Stimulated activated CD4-positive, alpha-beta T cell treated with anti-CD3 and anti-CD28 coated beads, TNF-alpha, amount 100 ng/mL, for 4 hours (primary cell): ENCODE measurements around the gene SLC16A3.
"Not testable (repeated sequence)": the region's sequence is repeated elsewhere in the genome, so short reads cannot be mapped to it uniquely, and the experiment has no call there.

ENCODE experiments used
- DNase-seq, 3 experiments: peaks; one replicate each; pipeline ENCODE4 v3.0.0-alpha.2; 2020; ENCODE audit warnings: low read depth in 3 of 3

SLC16A3 gene

DNA sequence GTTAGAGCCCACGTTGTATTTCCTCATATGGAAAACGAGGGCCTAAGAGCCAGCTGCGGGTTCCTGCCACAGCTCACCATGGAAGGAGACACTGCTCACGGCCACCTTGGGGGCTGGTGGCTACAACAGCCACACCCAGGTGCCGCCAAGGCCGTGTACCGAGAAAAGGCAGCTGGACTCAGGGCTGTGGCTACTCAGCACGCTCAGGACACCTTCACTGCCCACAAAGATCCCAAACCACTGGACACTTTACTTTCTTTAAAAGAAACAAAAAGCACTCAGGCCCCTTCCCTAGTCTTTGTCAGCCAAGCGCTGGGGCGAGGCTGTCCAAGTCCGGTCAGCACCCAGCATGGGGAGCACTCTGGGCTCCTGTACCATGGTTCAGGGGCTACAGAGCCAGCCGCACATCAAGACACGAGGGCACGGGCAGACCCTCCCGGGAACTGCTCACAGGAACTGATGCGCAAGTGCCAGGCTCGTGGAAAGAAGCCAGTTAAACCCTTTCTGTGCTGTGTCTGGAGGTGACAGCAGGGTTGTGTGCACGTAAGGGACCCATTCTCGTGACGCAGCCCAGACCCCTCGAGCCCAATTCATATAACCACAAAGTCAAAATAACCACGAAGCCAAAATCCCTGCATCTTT, 18.5 kb downstream of the SLC16A3 start:
- no peak for DNase-seq

DNA sequence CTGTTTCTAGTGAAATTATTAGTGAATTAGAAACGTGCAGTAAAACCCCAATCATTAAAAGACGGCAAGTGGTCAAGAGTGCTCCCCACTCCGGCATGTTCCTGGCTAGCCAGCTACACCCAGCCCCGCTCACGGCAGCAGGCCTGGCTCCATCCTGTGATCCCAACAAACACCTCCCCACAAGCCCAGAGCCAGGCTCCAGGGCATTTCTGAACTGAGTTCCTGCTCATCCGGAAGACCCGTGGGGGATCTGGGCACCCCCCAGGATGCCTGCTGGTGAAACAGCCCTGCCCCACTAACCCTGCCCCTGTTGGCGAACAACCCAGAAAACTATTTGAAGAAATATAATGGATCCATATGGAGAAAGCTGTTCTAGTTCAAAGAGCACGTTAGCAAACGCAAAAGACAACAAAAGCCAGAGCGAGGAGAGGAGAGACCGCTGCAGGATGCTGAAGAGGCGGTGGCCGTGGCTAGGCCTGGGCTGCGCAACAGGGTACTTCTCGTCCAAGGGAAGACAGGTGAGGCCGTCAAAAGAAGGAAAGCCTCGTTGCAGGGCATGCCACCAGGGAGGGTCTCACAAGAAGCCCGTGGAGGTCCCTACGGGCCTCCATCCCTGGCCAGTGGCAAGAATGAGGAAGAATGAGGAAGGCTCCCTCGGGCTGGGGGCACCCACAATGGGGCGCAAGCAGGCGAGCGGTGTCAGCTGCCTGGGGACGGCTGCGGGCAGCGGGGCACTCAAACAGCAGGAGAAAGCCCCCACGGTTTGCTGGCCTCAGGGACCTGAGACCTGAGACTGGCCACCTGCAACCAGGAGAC, 19.2 kb downstream of the SLC16A3 start:
- DNase-seq, result no peak

GRCh38 chr17:82248815-82249674, 20.2 kb downstream of the SLC16A3 start:
- no peak for DNase-seq

DNA sequence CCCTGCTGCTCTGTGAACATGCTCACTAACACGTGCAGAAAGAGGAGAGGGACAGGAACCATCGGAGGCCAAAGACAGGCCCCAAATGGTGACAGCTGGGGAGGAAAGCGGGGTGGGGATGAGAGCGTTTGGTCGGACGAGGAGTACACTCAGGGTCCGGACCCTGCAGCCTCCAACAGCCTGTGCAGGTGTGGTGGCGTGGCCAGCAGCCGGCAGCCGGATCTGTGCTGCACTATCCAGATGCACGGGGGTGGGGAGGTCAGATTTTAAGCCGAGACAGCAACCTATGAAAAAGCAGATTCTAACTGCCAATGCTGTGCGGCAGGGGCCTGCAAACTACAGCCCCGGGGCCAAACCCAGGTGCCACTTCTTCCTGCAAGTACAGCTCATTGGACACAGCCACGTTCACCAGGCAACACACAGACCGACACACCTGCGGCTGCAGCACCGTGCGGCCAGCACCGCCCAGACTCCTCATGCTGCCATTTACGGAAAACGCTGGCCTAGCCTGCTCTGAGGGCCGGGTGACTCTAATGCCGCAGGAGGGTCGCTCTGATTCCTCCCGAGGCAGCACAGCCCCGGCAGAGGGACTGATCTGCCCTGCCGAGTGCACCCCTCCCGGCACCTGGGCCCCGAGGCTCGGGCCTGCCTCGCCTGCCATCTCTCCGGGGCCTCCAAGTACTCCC, 21.2 kb downstream of the SLC16A3 start:
- DNase-seq, result no peak

DNA sequence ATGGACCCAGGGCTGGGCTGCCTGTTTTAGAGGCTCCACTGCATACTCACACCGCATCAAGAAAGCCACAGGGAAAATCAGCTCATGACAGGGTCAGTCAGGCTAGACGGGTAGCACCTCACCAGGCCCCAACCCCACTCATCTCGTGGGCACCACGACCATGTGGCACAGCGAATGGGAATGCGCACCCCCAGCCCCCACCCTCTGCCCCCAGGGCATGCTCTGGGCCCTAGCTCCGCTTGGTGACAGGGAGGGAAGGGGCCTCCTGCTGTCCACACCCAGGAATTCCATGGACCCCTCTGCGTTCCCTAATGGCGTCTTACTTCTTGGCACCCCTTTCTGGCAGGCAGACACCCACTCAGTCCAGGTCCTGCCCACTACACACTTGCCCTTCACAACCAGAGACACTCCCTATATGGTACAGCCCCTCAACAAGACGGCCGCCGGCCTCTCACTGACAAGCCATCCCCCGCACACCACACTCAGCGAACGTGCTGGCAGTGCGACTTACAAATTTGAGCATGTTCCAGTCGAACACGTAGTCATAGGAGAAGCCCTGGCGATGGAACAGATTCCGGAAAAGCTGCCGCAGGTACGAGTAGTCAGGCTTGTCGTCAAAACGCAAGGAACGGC, 22.1 kb downstream of the SLC16A3 start:
- no peak for DNase-seq

DNA sequence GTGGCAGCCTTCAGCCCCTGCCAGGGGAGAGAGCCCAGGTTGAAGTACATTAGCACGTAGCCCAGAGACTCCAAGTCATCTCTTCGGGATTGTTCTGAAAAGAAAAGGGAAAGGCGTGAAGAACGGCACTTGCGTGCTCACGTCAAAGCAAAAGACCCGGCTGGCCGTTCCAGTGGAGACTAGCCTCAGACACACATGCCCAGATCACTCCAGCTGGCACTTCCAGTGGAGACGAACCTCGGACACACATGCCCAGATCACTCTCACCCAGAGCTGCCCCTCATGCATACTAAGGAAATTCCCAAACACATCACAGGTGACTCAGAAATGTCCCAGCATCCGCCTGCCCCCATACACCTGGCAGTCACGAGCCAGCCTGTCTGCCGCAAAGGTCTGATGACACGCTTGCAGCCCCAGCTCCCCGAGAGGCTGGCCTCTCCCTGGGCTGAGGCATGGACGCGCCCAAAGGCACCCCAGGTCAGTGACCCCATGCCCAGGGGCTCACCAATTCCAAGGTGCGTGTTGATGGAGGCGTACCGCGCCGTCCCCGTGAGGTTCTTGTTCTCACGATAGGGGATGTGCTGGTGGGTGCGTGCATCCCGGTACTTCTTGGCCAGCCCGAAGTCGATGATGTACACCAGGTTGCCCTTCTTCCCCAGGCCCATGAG, 23.8 kb downstream of the SLC16A3 start:
- DNase-seq, result no peak

- DNase-seq, result no peak
Measured at GRCh38 chr17:82253179-82253544, 24.3 kb downstream of the SLC16A3 start.

GRCh38 chr17:82254096-82254495, 25.3 kb downstream of the SLC16A3 start:
- DNase-seq, result not testable (repeated sequence)

- DNase-seq, result not testable (repeated sequence)
Measured at GRCh38 chr17:82254746-82255145, 25.9 kb downstream of the SLC16A3 start.

DNA sequence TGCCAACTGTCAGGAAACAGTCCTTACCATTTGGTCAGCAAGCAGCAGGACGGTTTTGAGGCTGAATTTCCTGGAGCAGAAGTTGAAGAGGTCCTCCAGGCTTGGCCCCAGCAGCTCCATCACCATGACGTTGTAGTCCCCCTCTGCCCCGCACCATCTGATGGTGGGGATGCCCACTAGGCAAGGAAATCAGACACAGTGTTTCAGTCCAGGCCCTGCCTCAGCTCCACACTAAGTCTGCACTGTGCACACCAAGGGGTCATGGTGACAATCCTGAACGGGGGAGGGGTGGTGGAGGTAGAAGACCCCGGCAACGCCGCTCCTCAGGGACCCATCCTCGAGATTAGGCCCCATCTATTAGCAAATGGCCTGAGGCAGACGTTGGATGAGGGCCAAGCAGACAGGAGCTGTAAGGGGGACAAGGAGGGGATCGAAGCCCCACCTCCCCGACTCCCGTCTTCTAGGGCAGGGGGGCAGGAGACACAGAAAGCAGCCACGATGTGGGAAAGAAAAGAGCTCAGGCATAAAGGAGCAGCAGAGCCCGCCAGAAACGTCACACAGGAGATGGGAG, 26.6 kb downstream of the SLC16A3 start:
- no peak for DNase-seq

DNA sequence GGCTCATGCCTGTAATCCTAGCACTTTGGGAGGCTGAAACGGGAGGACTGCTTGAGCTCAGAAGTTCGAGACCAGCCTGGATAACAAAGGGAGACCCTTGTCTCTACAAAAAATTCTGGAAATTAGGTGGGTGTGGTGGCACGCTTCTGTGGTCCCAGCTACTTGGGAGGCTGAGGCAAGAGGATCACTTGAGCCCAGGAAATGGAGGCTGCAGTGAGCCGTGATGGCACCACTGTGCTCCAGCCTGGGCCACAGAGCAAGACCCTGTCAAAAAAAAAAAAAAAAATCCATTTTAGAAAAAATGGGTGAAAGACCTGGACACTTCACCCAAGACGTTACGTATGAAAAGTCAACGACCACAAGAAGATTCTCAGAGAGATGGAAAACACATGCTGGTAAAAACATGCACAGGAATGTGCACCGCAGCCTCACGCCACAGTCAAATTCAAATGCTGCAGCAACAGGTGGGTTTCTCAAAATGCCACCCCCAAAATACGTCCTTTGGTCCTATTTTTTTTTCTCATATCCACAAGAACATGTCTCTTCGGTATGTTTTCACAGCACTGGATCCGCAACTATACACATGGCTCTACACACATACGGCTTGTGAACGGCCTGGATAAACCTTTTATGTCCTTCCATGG, 27.5 kb downstream of the SLC16A3 start:
- DNase-seq, result no peak

DNA sequence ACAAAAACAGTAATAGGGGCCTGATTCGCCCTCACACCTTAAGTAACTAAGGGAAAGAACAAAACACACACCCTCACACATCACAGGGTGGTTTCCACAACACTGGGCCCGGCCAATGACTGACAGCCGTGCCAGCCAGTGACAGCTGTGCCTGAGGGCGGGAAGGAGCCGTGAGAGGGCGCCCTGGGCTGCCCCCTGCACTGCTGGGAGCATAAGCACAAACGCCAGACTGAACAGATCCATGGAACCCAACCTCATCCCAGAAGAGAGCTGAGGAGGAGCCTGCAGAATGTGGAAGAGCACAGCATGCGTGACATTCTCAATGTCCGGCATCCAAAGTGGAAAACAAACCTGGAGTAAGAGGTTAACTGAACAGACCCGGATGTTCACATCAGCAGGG, 28.6 kb downstream of the SLC16A3 start:
- peak in 1 of 3 experiments; percentile 40 for DNase-seq

GRCh38 chr17:82258555-82258954, 29.7 kb downstream of the SLC16A3 start:
- no peak for DNase-seq

GRCh38 chr17:82259972-82260961, 31.4 kb downstream of the SLC16A3 start:
- not testable (repeated sequence) for DNase-seq

DNA sequence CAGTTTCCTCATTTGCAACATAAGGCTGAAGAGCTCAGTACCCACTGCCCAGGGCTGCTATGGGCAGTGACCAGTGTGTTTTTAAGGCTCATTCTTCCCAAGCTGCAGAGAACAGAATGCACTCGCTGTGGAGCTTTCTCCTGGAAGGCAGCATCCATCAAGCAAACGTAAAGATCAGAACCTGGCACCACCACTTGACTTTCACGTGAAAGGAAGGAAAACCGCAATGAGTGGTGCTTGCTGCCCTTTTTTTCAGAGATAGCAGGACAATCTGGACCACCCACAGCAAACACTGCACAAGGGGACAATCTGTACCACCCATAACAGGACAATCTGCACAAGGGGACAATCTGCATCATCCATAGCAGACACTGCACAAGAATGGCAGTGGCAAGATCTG, 33.5 kb downstream of the SLC16A3 start:
- no peak for DNase-seq

GRCh38 chr17:82263641-82264040, 34.8 kb downstream of the SLC16A3 start:
- DNase-seq, result no peak

DNA sequence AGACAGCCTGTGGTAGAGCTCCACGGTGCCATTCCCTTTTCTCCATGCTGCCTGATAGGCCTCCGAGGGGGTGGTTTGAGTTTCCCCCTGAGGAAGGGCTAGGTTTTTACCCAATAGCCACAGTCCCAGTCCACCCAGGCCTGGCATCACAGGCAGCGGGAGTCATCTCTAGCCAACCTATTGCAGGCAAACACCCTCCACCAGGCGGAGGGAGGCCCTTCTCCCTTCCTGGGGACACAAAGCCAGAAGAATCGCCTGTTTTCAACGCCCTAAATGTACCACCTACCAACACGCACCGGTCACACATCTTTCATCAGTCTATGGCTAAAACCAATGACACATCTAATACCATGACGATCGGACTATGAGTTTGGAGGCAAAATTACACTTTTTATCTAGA, 37.3 kb downstream of the SLC16A3 start:
- no peak for DNase-seq

GRCh38 chr17:82267575-82268379, 38.9 kb downstream of the SLC16A3 start:
- DNase-seq, result peak in 1 of 3 experiments; percentile 24
